AG09309 (cell line): ENCODE measurements around the gene SLC44A4.
A peak's percentile ranks its signal among the peaks of the same experiment; 100 is the strongest.
"Not testable (repeated sequence)": the region's sequence is repeated elsewhere in the genome, so short reads cannot be mapped to it uniquely, and the experiment has no call there.

ENCODE experiments used
- DNase-seq: peaks from one replicate; pipeline ENCODE4 v3.0.0-alpha.2; 2010; ENCODE audit warnings: low read depth
- H3K4me3 ChIP-seq: 2 replicates; pipeline ENCODE4 v1.5.1; 2011; ENCODE audit warnings: mild to moderate bottlenecking, low read depth, low read length, moderate library complexity; ENCODE audit not compliant: control insufficient read depth
- TF ChIP-seq, protein P1 (sequence below): IDR thresholded peaks from 2 replicates; pipeline ENCODE4 v1.5.1; 2011; ENCODE audit warnings: mild to moderate bottlenecking, low read depth, low read length, inconsistent platforms; ENCODE audit not compliant: insufficient read depth, control insufficient read depth; ENCODE audit errors: missing control alignments

The SLC44A4 gene

GRCh38 chr6:31907158-31907813 lies 28.5 kb upstream of the SLC44A4 start:
- no peak overlapping the region for H3K4me3 ChIP-seq
- TF ChIP-seq, protein P1, sequence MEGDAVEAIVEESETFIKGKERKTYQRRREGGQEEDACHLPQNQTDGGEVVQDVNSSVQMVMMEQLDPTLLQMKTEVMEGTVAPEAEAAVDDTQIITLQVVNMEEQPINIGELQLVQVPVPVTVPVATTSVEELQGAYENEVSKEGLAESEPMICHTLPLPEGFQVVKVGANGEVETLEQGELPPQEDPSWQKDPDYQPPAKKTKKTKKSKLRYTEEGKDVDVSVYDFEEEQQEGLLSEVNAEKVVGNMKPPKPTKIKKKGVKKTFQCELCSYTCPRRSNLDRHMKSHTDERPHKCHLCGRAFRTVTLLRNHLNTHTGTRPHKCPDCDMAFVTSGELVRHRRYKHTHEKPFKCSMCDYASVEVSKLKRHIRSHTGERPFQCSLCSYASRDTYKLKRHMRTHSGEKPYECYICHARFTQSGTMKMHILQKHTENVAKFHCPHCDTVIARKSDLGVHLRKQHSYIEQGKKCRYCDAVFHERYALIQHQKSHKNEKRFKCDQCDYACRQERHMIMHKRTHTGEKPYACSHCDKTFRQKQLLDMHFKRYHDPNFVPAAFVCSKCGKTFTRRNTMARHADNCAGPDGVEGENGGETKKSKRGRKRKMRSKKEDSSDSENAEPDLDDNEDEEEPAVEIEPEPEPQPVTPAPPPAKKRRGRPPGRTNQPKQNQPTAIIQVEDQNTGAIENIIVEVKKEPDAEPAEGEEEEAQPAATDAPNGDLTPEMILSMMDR = no peak
- DNase-seq = peak; percentile 67

DNA sequence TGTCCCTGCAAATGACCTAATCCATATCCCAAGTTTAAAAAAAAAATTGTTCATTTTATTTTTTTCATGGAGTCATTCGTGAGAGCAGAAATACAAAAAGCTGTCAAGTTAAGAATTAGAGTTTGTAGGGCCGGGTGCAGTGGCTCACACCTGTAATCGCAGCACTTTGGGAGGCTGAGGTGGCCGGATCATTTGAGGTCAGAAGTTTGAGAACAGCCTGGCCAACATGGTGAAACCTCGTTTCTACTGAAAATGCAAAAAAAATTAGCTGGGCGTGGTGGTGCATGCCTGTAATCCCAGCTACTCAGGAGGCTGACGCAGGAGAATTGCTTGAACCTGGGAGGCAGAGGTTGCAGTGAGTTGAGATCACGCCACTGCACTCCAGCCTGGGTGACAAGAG lies 27.9 kb upstream of the SLC44A4 start:
- DNase-seq, H3K4me3 ChIP-seq: not testable (repeated sequence)

DNA sequence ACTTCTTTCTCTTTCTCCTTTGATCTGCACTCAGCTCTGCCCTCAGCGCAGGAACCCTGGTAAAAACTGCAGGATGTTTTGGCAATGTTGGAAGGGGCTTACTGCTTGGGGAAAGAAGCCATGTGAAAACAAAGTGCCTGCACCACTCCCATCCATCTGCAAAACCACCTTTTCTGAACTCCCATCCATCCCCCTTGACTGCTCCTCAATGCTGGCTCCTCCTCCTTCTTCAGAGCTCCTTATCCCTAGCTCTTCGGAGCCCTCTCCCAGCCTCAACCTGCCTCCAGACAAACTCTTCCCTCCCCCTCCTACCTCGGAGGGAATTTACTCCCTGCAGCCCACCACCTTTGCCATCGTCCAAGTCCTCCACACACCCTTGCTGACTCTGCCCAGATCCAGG lies 27.3 kb upstream of the SLC44A4 start:
- TF ChIP-seq, protein P1 = no peak
- DNase-seq = no peak
- no peak overlapping the region for H3K4me3 ChIP-seq

DNA sequence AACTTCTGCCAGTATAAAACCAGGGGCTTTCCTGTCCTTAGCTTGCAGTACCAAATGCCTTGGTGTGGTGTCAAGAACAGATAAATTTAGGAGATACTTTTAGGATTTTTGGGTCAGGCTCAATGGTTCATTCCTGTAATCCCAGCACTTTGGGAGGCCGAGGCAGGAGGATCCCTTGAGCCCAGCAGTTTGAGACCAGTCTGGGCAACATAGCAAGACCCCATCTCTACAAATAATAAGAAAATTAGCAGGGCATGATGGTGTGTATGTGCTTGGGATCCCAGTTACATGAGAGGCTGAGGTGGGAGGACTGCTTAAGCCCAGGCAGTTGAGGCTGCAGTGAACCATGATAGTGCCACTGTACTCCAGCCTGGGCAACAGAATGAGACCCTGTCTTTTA lies 26.2 kb upstream of the SLC44A4 start:
- no peak for DNase-seq
- no peak overlapping the region for H3K4me3 ChIP-seq
- TF ChIP-seq, protein P1 = no peak

DNA sequence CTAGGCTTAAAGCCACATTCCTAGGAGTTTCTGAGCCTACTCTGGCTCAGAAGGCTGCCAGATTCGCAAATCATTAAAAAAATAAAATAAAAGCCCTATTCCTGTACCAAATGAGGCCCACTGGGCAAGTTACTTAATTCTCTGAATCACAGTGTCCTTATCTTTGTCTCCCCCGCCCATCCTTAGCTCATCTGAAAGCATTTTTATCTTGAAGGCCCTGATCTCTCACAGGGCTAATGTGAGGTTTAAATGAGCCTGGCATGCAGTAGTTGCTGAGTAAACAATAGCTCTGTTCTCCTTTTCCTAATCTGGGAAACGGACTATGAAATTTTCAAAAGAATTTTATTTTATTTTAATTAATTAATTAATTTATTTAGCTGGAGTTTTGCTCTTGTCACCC lies 25.2 kb upstream of the SLC44A4 start:
- TF ChIP-seq, protein P1 = no peak
- H3K4me3 ChIP-seq = no peak overlapping the region
- no peak for DNase-seq

GRCh38 chr6:31901953-31902643 lies 23.3 kb upstream of the SLC44A4 start, which contains the start of gene ZBTB12:
ZBTB12 (minus strand) TSS chr6:31902086; CDS start chr6:31901305, 781 bp downstream.
- peak within 1 kb of the TSS; percentile 58 for H3K4me3 ChIP-seq
- TF ChIP-seq, protein P1 = no peak
- peak; percentile 88 for DNase-seq

DNA sequence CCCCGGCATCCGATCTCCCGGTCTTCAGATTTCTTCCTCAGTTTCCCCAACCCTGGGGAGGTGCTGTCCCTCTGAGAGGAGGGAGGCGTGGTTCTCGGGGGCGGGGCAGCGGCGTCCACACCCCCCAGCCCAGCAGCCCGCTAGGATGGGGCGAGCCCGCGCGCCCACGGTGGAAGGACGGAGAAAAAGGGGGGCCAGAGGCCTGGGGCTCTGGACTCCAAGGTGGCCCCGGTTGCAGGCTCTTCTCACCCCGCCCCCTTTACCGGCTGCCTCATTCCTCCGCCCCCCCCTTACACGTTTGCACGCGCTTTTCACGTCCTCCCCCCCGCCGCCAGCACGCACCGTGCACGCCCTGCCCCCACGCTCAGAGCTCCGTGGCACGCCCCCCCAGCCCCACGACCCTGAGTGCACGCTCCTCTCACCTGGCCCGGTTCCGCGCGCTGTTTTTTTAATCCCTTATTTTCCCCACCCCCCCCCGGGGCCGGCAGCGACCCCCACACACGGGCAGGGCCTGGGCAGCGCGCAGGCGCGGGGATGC lies 22.7 kb upstream of the SLC44A4 start:
- TF ChIP-seq, protein P1 = no peak
- no peak for DNase-seq
- H3K4me3 ChIP-seq = peak overlapping the region; percentile 58
